NCI-H1930 (cell line): ENCODE data around the gene MCF2.
"Not testable (repeated sequence)": the region's sequence is repeated elsewhere in the genome, so short reads cannot be mapped to it uniquely, and the experiment has no call there.

Experiments
- DNase-seq, 2 experiments: peaks; one replicate each; lab custom pipeline; 2025; lab: John Stamatoyannopoulos, UW

The MCF2 gene, protein sequence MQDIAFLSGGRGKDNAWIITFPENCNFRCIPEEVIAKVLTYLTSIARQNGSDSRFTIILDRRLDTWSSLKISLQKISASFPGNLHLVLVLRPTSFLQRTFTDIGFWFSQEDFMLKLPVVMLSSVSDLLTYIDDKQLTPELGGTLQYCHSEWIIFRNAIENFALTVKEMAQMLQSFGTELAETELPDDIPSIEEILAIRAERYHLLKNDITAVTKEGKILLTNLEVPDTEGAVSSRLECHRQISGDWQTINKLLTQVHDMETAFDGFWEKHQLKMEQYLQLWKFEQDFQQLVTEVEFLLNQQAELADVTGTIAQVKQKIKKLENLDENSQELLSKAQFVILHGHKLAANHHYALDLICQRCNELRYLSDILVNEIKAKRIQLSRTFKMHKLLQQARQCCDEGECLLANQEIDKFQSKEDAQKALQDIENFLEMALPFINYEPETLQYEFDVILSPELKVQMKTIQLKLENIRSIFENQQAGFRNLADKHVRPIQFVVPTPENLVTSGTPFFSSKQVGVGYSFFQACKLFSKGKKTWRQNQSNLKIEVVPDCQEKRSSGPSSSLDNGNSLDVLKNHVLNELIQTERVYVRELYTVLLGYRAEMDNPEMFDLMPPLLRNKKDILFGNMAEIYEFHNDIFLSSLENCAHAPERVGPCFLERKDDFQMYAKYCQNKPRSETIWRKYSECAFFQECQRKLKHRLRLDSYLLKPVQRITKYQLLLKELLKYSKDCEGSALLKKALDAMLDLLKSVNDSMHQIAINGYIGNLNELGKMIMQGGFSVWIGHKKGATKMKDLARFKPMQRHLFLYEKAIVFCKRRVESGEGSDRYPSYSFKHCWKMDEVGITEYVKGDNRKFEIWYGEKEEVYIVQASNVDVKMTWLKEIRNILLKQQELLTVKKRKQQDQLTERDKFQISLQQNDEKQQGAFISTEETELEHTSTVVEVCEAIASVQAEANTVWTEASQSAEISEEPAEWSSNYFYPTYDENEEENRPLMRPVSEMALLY

DNA sequence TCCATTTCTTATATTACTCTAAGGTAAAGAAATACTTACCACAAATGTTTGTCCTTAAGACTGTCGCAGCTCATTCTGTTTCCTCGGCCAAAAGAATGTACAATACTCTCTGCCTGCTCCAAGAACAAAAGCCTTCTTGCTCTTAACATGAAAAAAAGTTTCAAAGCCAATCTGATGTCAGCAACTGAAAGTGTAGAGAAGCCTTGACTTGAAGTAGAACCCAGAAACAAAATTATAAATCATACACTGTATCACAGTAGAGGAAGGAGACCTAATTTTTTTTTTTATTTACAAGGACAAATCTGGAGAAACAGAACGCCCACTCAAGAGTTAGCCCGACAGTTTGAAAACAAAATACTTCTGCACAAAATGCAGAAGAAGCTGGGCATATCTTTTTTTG is at the start of gene MCF2:
Gene MCF2 (minus strand): TSS at position 101 of the 400 bp plus-strand sequence. CDS start 56,423 bp downstream, outside the sequence.
- DNase-seq: no peak

DNA sequence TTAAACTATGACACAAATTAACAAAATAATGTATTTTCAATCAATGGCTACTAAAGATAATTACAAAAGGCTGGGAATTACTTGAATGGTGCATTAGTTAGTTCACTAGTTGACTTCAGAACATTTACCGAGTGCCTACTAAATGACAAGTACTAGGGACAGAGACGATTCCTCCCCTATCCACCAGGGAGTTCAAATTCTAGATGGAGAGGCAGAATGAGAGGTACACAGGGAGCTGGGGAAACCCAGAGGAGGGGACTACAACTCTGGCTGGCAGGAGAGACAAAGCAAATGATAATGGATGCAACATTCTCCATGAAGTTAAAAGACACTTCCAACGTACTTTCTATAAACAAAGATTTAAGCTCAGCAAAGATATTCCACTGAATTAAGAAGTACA is 43.1 kb upstream of the MCF2 start:
- DNase-seq: no peak

DNA sequence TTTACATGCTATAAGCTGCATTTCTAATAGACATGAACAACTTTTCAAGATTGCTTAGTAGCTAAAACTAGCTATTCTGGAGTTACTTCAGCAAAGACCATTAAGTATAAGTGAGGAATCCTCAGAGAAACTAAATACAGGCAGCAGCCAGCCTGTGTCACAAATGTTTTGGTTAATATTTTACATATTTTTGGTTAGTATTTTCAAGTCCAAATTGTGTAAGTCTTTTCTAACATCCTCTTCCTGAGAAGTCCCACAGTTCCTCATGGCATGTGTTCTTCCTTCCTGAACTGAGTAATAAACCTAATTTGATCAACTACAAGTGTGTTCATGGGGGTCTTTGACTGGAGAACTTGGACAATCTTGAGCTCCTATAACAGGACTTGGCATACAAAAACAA is 42.4 kb upstream of the MCF2 start:
- DNase-seq: no peak

DNA sequence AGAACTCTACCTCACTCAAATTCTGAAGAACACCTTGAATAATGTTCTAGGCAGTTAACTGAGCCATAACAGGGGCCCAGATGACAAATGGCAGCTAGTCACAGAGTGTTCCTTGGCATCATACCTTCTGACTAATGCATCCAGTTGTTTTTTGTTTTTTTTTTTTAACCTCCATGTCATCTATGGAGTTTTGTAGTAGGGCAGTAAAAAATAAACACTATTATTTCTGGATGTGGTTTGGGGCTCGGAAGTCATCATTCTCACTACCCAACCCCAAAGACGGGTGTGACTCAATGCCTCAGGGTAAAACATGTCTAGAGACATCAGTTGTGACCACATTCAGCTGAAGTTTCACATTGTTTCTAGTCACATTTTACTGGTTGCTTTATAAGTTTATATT is 31.2 kb upstream of the MCF2 start:
- no peak for DNase-seq

DNA sequence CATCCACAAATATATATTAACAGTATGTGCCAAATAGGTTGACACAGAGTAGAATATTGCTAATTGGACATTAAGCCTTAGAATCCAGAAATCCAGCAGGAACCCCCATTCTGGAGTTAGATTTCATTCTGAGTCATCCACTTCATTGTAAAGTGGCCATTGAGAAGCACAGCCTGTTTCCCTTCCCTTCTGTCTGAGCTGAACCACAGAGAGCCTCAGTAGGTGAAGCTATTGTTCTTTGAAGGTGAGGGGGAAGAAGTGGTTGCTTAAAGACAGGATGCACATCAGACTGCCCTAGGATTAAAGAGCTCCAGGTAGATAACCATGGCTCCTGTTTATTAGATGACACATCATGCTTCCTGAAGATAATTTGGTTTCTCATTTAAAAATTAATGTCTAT is 30.6 kb upstream of the MCF2 start:
- peak; percentile 0 to 9 for DNase-seq

DNA sequence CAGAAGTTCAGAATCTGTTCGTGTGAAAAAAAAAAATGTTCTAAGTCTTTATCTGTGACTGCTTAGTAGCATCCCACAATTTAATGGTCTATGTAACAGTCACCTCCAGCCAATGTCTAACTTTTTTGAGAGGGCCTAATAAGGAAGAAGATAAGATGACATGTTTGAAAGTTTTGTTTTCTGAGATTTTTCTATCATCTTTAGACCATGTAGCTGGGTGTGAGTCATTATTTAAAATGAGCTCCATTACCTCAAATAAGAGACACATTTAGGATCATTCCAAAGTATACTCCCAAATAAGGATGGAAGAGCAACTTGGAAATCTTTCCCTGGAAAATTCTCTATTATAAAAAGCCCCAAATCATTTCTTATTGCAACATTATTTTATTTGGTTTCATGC is 28.2 kb upstream of the MCF2 start:
- no peak for DNase-seq

DNA sequence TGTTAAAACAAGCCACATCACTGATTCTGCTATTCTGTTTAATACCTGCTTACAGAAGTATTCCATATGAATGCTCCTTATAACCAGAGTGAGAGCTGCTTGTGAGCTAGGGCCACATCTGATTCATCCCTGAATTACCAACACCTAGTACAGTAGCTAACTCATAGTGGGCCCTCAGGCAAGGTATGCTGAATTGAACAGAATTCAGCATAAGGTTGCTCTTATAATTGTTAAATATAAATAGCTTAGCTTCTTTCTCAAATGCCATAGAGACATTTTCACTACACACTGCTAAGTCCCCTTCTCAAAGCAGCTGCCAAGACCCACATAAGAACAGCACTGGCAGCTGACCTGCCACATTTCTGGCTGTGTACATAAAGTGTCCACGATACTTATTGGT is 27.0 kb upstream of the MCF2 start:
- DNase-seq: no peak

DNA sequence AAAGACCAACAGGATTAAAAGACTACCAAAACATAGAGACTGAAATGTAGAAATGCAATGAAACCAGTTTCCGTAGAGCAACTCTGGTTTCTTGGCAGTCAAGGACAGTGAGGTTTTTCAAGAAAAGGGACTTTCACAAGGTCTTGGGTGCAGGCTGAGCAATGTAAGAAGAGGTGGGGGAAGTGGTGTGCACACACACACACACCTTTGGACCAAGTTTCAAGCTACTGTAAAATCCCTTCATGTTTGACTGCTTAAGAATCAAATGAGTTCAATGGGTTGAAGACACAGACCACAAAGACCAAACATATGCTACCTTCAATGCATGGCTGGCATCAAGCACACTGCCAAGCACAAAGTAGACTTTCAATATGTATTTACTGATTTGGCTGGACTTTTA is 17.8 kb upstream of the MCF2 start:
- DNase-seq: no peak

DNA sequence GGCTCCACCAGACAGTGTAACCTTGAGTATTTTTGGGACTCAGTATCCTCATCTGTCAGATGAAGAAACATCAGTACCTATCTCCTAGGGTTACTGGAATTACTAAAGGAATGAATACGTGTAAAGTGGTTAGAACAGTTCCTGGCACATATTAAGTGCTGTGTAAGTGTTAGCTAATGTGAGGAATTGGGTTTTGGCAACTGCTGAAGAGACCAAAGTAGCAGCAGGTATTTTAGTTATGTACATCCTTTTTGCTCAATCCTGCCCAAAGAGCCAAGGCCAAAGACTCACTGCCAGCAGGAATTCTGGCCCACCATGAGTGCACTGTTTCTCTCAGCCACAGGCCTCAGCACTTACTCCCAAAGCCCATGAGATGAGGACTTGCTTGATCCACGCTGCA is 16.7 kb upstream of the MCF2 start:
- no peak for DNase-seq

DNA sequence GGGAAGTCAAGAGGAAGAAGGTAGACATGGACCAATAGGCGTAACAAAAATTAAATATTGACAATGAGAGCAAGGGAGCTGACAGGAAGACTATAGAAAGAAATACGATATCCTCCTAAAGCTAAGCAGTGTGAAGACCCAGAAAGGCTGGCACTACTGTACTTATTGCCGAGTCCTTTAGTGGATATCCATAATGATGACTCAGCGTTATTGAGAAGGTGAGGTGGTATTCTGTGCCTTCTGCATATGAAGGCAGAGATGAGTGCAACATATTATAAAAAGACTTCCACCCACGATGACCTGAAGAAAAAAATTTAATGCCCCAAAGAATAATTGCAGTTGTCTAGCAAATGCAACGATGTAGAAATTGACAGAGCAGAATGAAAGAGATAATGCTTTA is 13.0 kb upstream of the MCF2 start:
- DNase-seq: no peak

DNA sequence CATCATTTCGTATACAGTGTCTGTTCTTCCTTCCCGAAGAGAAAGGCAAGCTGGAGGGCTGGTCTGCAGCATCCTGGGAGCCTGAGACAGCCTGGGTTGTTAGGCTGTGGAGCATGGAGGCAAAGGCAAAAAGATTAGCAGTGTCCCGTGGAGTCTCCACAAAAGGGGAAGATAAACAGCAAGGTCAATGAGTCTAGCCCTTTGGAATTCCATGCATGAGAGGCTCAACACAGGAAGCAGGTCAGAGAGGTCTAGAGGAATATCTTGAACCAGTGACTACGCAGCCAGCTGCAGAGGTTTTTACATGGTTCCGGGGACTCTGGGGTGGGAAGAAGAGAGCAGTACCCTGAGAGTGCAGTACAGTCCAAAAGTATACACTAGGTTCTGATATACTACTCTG is 12.2 kb upstream of the MCF2 start:
- DNase-seq: no peak

DNA sequence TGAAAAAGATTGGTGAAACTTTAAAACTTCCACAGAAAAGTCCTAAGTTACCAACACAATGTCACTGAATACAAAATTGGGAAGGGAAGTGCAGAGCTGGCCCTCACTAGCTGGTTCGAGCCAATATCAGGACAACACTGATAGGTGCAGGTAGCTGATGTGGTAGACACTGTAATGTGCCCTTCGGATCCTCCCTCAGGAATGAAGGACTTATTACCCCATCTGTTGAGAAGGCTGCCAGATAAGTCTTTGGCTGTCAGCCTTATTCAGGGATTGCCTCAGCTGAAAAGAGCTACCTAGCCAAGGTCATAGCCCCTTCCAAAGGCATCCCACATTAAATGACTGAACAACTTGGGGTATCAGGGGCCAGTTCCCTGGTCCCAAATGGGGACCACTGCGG is 5.3 kb downstream of the MCF2 start:
- DNase-seq: no peak

DNA sequence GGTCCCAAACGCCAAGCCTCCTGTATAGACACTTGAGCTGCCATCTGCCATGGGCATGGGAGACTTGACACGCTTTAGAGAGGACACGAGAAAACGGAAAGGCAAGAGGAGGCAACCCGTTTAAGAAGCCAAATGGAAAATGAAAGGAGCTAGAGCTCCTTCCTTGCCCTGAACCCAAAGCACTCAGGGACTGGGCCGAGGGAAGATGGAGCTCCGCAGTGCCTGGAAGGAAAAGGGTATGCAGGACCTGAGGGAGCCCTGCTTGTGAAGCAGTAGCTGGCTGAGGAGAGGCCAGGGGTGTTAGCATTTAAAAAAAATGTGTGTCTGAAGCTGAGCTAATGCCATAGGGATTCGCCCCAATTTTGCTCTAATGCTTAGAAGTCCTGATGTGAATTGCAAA is 15.1 kb downstream of the MCF2 start:
- no peak for DNase-seq

DNA sequence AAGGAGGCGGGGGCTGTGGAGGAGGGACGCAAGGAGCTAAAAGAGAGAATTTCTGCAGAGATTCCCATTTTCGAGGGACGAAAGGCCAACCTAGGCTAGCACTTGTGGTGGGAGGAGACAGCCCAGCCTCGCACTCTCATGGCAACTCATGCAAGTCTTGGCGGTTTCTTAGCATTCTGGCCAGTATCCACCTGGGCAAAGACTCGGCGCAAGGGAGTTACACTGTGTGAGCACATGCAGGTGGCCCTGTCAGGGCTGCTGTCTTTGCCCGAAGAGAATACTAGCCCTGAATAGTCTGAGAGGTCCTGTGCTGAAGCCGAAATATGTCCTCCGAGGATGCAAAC is 15.5 kb downstream of the MCF2 start:
- DNase-seq: no peak

DNA sequence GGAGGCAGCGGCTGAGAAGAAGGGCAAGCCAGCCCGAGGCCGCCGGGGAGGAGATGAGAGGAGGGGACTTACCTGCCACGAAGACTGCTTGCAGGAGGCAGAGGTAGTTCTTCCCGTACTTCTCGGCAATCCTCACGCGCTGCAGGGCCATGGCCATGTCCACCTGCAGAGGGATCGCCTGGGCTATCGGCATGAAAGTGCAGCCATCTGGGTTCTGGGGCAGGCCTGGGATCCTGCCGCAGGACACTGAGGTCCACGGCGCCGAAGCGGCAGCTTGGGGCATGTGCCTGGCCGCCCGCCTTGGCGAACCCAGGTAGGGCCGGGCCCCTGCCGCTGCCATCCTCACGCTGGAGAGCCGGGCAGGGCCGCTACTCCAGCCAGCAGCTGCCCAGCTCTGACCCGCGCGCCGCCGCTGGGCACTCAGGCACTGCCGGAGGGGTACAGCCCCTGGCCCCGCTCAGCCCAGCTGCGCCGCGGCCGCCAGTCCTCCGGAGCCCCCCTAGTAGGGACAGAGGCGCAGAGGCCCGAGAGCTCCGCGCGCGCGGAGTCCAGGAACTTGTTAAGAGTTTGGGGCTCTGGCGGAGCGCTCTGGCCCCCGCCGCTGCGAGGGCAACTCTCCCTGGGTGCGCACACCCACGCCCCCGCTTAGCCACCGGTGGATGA is 16.0 kb downstream of the MCF2 start:
- no peak for DNase-seq

DNA sequence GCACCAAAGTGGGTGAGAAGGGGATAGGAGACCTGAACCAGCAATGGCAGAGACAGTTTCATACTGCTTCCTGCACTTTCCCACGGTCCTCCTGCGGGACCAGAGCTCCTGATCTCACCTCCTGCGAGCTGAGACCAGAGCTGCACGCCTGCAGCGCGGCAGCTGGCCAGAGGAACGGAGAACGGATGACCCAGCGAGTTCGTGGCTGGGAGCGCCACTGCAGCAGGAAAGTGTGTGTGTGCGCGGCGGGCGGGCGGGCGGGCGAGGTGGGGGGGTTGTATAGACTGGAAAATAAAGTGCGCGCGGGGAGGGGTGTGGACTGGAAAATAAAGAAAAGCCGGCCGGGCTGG is 16.5 kb downstream of the MCF2 start:
- no peak for DNase-seq

DNA sequence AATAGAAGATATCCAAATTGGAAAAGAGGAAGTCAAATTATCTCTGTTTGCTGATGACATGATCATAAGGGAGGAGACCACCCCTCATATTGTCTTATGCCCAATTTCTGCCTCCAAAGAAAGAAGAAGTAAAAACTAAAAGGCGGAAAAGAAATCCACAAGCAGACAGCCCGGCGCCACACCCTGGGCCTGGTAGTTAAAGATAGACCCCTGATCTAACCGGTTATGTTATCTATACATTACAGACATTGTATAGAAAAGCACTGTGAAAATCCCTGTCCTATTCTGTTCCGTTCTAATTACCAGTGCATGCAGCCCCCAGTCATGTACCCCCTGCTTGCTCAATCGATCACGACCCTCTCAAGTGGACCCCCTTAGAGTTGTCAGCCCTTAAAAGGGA is 22.8 kb downstream of the MCF2 start:
- not testable (repeated sequence) for DNase-seq

DNA sequence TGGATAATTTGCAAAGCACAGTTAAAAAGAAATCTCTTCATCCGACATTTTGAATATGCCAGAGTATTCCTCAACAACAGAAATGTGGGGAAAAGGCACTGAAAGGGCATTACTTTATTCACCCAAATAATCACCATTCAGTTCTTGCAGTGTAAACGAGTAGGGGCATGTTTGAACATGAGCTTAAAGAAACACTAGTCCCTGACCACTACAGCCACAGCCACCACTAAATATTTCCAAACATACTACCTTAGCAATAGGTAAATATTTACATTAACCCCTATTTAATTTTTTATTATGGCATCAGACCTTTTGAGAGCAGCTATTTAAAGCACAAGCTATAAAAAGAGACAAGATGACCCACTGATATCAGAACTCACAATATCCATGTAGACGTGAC is 27.6 kb downstream of the MCF2 start:
- DNase-seq: no peak

DNA sequence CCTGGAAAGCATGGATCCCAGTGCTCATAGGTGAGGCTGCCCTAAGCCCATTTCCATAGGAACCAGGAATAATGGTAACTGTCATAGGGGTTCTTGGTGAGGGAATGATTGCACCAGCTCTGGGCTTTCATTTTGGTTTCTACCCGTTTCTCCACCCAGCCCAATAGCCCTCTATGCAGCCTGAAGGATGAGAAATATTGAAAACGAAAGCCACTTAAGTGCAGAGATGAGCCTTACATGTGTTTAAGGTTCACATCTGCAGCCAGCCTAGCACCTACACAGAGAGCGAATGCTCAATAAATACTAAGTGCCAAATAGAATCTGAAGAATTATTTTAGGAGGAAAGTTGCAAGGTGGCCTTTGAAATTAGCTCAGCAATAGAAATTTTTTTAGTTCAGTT is 60.4 kb downstream of the MCF2 start:
- no peak for DNase-seq

DNA sequence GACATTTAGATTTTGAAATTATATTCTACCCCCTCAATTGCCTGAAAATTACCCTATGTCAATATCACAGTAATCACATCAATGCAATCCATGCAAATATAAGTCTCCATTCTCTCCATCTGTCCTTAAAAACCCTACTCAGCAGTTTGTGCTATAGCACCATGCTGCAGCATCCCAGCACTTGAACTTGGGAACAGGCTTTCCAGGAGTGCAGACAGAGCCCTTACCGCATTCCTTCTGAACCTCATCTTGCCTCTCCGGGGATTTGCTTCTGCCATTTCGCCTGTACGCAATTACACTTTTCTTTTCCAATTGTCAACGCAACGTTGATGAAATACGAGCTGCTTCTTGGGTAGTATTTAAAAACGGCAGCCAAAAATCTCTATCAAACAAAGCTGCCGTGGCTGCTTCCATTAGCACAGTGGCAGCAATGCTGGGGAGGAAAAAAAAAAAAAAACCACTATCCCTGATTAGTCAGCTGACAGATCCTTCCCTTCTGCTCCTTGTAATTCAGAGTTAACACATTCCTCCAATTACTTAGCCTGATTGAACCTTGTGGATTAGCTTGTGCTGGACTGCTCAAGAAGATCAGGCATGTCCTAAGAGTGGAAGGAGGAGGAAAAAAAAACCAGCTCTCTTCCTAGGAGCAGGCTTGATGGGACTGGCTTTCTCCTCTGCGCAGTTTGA is 65.6 kb downstream of the MCF2 start:
- DNase-seq: no peak

DNA sequence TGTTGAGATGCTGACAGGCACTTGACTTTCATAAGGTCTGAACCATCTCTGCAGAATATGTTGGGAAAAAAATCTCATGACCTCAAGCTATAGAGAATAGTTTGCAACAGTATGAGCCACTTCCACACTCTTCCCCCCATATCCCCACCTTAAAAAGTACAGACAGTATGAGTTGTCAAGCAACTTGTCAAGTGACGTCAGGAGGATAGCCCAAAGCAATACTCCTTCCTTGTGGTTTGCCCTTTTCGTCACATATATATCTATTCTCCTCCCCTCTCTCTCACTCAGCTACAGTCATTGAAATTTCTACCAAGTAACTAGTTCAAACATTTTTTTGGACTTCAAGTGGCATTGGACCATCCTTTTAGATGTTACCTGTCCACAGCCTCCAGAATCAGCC is 67.7 kb downstream of the MCF2 start:
- DNase-seq: no peak

DNA sequence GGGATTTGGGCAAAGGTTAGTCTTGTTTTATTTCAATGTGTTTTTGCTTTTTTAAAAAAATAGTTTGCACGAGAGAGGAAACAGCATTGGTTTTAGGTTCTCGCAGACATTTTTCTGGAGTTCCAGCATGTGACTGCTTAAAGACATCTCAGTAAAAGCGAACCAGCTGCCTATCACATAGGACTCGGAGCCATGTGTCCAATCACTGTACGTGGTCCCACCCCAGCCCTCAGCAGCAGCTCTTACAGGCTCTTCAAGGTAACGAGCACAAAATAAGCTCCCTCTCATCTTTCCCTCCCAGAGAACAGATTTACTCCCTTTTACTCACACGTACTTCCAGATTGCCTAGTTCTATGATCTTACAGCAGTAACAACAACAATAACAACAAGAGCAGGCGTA is 68.7 kb downstream of the MCF2 start:
- DNase-seq: no peak
